Karpas-422 (cell line): Measurements from ENCODE around the gene METAP1. TPM values are rescaled to one million over a fixed set of nuclear protein-coding genes. Genes with fewer than 3 reads are reported as not detected.
A peak's percentile ranks its signal among the peaks of the same experiment; 100 is the strongest.
"Not testable (repeated sequence)": the region's sequence is repeated elsewhere in the genome, so short reads cannot be mapped to it uniquely, and the experiment has no call there.

ENCODE experiments used
- DNase-seq: peaks from one replicate; pipeline ENCODE4 v3.0.0-alpha.2; 2015
- H2AFZ ChIP-seq: fragments of 200-600 bp; sonication (generic); 2 replicates; pipeline ENCODE4 v1.6.1; 2014; ENCODE audit warnings: antibody characterized with exemption, low read length, mixed read lengths
- H3K27ac ChIP-seq: fragments of 200-600 bp; sonication (generic); 2 replicates; pipeline ENCODE4 v1.5.1; 2014; ENCODE audit warnings: mild to moderate bottlenecking, low read length, moderate library complexity
- H3K27me3 ChIP-seq: fragments of 200-600 bp; sonication (generic); 2 replicates; pipeline ENCODE4 v1.6.1; 2014; ENCODE audit warnings: low read length, mixed read lengths
- H3K36me3 ChIP-seq: fragments of 200-600 bp; sonication (generic); 2 replicates; pipeline ENCODE4 v1.6.1; 2014; ENCODE audit warnings: low read length, mixed read lengths; ENCODE audit not compliant: insufficient read depth
- H3K4me1 ChIP-seq: fragments of 200-600 bp; sonication (generic); 2 replicates; pipeline ENCODE4 v1.6.1; 2014; ENCODE audit warnings: mild to moderate bottlenecking, low read length, mixed read lengths
- H3K4me2 ChIP-seq: fragments of 200-600 bp; sonication (generic); 2 replicates; pipeline ENCODE4 v1.6.1; 2014; ENCODE audit warnings: low read length, low read depth, mild to moderate bottlenecking; ENCODE audit not compliant: poor library complexity, severe bottlenecking
- H3K4me3 ChIP-seq: fragments of 200-600 bp; sonication (generic); 2 replicates; pipeline ENCODE4 v1.5.1; 2014; ENCODE audit warnings: mild to moderate bottlenecking, antibody characterized with exemption, low read length, mixed read lengths
- H3K79me2 ChIP-seq: fragments of 200-600 bp; sonication (generic); 2 replicates; pipeline ENCODE4 v1.6.1; 2014; ENCODE audit warnings: mild to moderate bottlenecking, low read length, mixed read lengths
- H3K9ac ChIP-seq: fragments of 200-600 bp; sonication (generic); 2 replicates; pipeline ENCODE4 v1.6.0; 2014; ENCODE audit warnings: low read length
- H3K9me2 ChIP-seq: fragments of 200-600 bp; sonication (generic), shearing (Covaris generic); replicated peaks from 2 replicates; pipeline ENCODE4 v1.6.0; 2014; ENCODE audit warnings: mild to moderate bottlenecking, low read length, moderate library complexity; ENCODE audit not compliant: insufficient read depth
- H3K9me3 ChIP-seq: fragments of 300-700, 200-600 bp; sonication (generic); 2 replicates; pipeline ENCODE4 v1.6.1; 2014; ENCODE audit warnings: low read length, mixed read lengths
- H4K20me1 ChIP-seq: fragments of 200-600 bp; sonication (generic); 2 replicates; pipeline ENCODE4 v1.6.1; 2014; ENCODE audit warnings: mild to moderate bottlenecking, antibody characterized with exemption, low read length, low read depth; ENCODE audit not compliant: insufficient read depth
- total RNA-seq: library from RNA; depleted of rRNA; stranded (reverse); fragments of >200 nt; shearing (Covaris generic); gene quantifications from 2 replicates; pipeline ENCODE4 v1.2.3, GENCODE V29; 2014; ENCODE audit warnings: low replicate concordance

The METAP1 gene
- total RNA-seq, 1 experiment from 2014 or later, result 95.4 TPM

DNA sequence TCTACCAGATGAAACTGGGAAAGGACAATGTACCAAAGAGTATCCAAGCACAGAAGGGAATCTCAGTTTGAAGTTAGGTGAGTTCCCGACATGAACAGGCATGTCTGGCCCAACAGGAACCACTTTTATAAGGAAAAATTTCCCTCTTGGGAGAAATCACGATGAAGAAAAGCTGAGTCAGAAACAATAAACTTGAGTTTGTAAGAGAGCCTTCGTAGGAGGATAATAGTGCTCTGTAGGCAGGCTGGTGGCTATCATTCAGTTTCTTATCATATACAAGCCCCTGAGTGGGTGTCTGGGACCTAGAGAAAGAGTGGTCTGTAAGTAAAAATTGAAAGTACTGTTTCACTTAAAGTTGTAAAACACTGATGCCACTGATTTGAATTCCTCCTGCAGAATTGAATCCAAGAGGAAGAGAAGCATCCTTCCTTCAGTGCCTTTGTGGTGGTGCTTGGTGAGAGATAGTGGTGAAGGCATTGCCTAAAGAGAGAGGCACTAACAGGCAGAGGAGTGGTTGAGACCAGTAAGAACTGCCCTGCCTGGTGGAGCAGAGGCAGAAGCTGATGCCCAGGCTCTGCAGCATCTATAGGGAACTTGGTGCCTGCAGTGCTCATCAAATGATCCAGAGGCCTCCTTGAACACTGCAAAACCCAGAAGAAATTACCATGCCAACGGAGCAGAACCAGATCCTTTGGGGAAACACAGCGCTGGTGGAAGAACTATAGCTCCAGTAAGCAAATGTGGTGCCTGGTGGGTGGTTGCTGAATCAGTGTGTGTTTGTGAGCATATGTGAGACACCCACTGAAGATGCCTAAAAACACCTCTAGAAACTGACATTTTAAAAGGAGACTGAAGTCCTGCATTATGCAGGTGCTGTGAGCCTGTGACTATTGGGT, 31.7 kb upstream of the METAP1 start:
- Histone ChIP-seq H3K79me2 (no peaks in the 10 kb centered on the region), H3K27ac (no peak overlapping the region), H3K27me3 (no peaks in the 10 kb centered on the region), H2AFZ (no peak overlapping the region; the same call in 1 of the 2 replicates), H3K9ac (no peak overlapping the region), H3K4me3 (no peak overlapping the region), H3K4me2 (no peak overlapping the region), H3K9me2 (no peaks in the 10 kb centered on the region), H3K36me3 (no peaks in the 10 kb centered on the region), H3K4me1 (no peaks in the 10 kb centered on the region), H3K9me3 (no peaks in the 10 kb centered on the region), H4K20me1 (no peaks in the 10 kb centered on the region)
- no peak for DNase-seq

- Histone ChIP-seq H3K27me3 (no peaks in the 10 kb centered on the region), H3K9ac (no peak overlapping the region), H3K79me2 (no peaks in the 10 kb centered on the region), H3K36me3 (no peaks in the 10 kb centered on the region), H3K9me3 (no peaks in the 10 kb centered on the region), H3K4me2 (no peak overlapping the region), H2AFZ (no peak overlapping the region), H3K9me2 (no peaks in the 10 kb centered on the region), H3K4me1 (peaks cover 22% of the 10 kb centered on the region), H4K20me1 (no peaks in the 10 kb centered on the region), H3K4me3 (no peak overlapping the region), H3K27ac (no peak overlapping the region)
- DNase-seq, result no peak
These were observed 28.6 kb upstream of the METAP1 start for GRCh38 chr4:98966926-98967325.

DNA sequence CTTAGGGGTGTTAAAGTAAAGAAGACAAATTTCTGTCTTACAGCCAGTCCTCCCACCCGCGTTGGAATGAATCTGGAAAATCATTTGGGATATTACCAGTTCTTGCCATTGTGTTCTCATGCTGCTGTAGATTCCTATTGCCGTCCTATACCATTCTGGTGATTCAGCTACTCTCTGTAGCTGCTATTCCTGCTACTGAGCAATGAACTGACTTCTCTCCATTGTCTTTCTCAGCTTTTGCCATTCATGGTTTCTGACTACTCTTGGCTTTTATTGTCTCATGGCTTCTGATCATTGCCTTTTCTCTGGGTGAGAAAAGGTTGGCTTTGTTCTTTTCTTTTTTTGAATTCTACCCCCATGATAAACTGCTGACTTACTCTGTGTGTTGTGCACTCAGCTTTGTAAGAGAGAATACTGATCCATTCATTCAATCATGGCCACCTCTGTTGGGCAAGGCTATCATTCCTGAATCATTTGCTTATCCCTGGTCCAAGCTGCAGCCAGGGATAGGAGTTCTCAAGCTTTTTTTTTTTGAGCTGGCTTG, 27.7 kb upstream of the METAP1 start:
- Histone ChIP-seq H3K27ac (no peak overlapping the region), H3K4me1 (peaks cover 22% of the 10 kb centered on the region), H4K20me1 (no peaks in the 10 kb centered on the region), H3K9ac (no peak overlapping the region), H3K79me2 (no peaks in the 10 kb centered on the region), H3K4me2 (no peak overlapping the region), H3K27me3 (no peaks in the 10 kb centered on the region), H2AFZ (no peak overlapping the region), H3K36me3 (no peaks in the 10 kb centered on the region), H3K9me2 (no peaks in the 10 kb centered on the region), H3K9me3 (no peaks in the 10 kb centered on the region), H3K4me3 (no peak overlapping the region)
- no peak for DNase-seq

GRCh38 chr4:98969878-98970785, 25.4 kb upstream of the METAP1 start:
- Histone ChIP-seq H3K79me2 (no peaks in the 10 kb centered on the region), H3K36me3 (no peaks in the 10 kb centered on the region), H3K9ac (peak overlapping the region; percentile 41; the same call in 1 of the 2 replicates), H3K4me2 (peak overlapping the region; percentile 53), H3K9me2 (no peaks in the 10 kb centered on the region), H3K9me3 (no peaks in the 10 kb centered on the region), H2AFZ (peak overlapping the region; percentile 84), H4K20me1 (no peaks in the 10 kb centered on the region), H3K27ac (peak overlapping the region; percentile 53; the same call in 1 of the 2 replicates), H3K4me3 (peak overlapping the region; percentile 22), H3K4me1 (peaks cover 22% of the 10 kb centered on the region), H3K27me3 (no peaks in the 10 kb centered on the region)
- DNase-seq, result peak; percentile 66

GRCh38 chr4:98976716-98977115, 18.8 kb upstream of the METAP1 start:
- Histone ChIP-seq H3K27me3 (no peaks in the 10 kb centered on the region), H3K36me3 (no peaks in the 10 kb centered on the region), H3K9me3 (no peaks in the 10 kb centered on the region), H3K9ac (no peak overlapping the region), H4K20me1 (no peaks in the 10 kb centered on the region), H3K27ac (no peak overlapping the region), H3K79me2 (no peaks in the 10 kb centered on the region), H3K4me2 (no peak overlapping the region), H2AFZ (no peak overlapping the region), H3K9me2 (no peaks in the 10 kb centered on the region), H3K4me3 (no peak overlapping the region), H3K4me1 (no peaks in the 10 kb centered on the region)
- no peak for DNase-seq

DNA sequence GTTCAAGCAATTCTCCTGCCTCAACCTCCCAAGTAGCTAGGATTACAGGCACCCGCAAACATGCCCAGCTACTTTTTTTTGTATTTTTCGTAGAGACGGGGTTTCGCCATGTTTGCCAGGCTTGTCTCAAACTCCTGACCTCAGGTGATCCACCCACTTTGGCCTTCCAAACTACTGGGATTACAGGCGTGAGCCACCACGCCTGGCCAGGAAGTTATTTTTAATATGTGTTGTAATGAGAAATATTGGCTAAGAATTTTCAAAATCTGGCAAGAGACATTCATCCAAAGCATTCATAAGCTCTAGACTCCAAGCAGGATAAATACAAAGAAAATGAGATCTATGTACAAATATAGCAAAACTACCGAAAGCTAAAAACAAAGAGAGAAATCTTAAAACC, 18.0 kb upstream of the METAP1 start:
- no peaks in the 10 kb centered on the region for H3K36me3 ChIP-seq
- H3K79me2 ChIP-seq, result no peaks in the 10 kb centered on the region
- no peaks in the 10 kb centered on the region for H3K9me3 ChIP-seq
- no peak overlapping the region for H2AFZ ChIP-seq
- no peaks in the 10 kb centered on the region for H3K4me1 ChIP-seq
- no peaks in the 10 kb centered on the region for H3K9me2 ChIP-seq
- DNase-seq, result no peak
- H3K27me3 ChIP-seq, result no peaks in the 10 kb centered on the region
- no peaks in the 10 kb centered on the region for H4K20me1 ChIP-seq
- H3K9ac ChIP-seq, result no peak overlapping the region
- no peak overlapping the region for H3K4me2 ChIP-seq
- no peak overlapping the region for H3K27ac ChIP-seq
- H3K4me3 ChIP-seq, result no peak overlapping the region

- H2AFZ ChIP-seq, result no peak overlapping the region
- H3K27ac ChIP-seq, result no peak overlapping the region
- H3K9me2 ChIP-seq, result no peaks in the 10 kb centered on the region
- no peak overlapping the region for H3K9ac ChIP-seq
- no peaks in the 10 kb centered on the region for H3K36me3 ChIP-seq
- H3K79me2 ChIP-seq, result no peaks in the 10 kb centered on the region
- H3K9me3 ChIP-seq, result no peaks in the 10 kb centered on the region
- no peaks in the 10 kb centered on the region for H4K20me1 ChIP-seq
- H3K27me3 ChIP-seq, result no peaks in the 10 kb centered on the region
- H3K4me1 ChIP-seq, result no peaks in the 10 kb centered on the region
- no peak for DNase-seq
- no peak overlapping the region for H3K4me2 ChIP-seq
- H3K4me3 ChIP-seq, result no peak overlapping the region
These were observed 7.8 kb upstream of the METAP1 start for GRCh38 chr4:98987720-98988119.

GRCh38 chr4:98992835-98993234, 2.7 kb upstream of the METAP1 start:
- H4K20me1 ChIP-seq, H3K4me2 ChIP-seq, DNase-seq, H3K9ac ChIP-seq, H3K27me3 ChIP-seq, H3K9me3 ChIP-seq, H3K27ac ChIP-seq, H3K9me2 ChIP-seq, H3K36me3 ChIP-seq, H2AFZ ChIP-seq, H3K4me3 ChIP-seq: not testable (repeated sequence)
- Histone ChIP-seq H3K4me1 (peaks cover 20% of the 10 kb centered on the region), H3K79me2 (peaks cover 23% of the 10 kb centered on the region)
